Sigmoid colon (tissue), 7 donors: ENCODE data around the gene PHOSPHO2. TPM values are rescaled to one million over a fixed set of nuclear protein-coding genes. Genes with fewer than 3 reads are reported as not detected.
A peak's percentile ranks its signal among the peaks of the same experiment; 100 is the strongest.

ENCODE experiments used
- DNase-seq: peaks from one replicate; pipeline ENCODE4 v3.0.0-alpha.2; 2019
- H3K27ac ChIP-seq, 4 donors: fragments of 200-600 bp; sonication (generic); one replicate each; pipeline ENCODE4 v1.5.1; 2016 to 2019; ENCODE audit warnings: mild to moderate bottlenecking in 1 of 4
- H3K27me3 ChIP-seq, 3 donors: fragments of 200-600 bp; sonication (generic); one replicate each; pipeline ENCODE4 v1.5.1; 2019; ENCODE audit warnings: mild to moderate bottlenecking in 1 of 3
- H3K36me3 ChIP-seq, 4 donors: fragments of 200-600 bp; sonication (generic); one replicate each; pipeline ENCODE4 v1.5.1; 2016 to 2019
- H3K4me1 ChIP-seq, 4 donors: fragments of 200-600 bp; sonication (generic); one replicate each; pipeline ENCODE4 v1.5.1; 2017 to 2019
- H3K4me3 ChIP-seq, 4 donors: fragments of 200-600 bp; sonication (generic); one replicate each; pipeline ENCODE4 v1.5.1; 2017 to 2019; ENCODE audit warnings: mild to moderate bottlenecking in 2 of 4, moderate library complexity in 1 of 4
- H3K9me3 ChIP-seq, 4 donors: fragments of 200-600 bp in 3 of 4; sonication (generic) in 3 of 4; one replicate each; pipeline versions ENCODE4 v1.5.1 to v1.6.1; 2013 to 2019
- CTCF ChIP-seq, 4 experiments: fragments of 450-650 bp in 3 of 4; fragments of 200-600 bp in 1 of 4; IDR thresholded peaks; one replicate each; pipeline ENCODE4 v1.5.1; 2016 to 2019; ENCODE audit warnings: antibody characterized with exemption in 4 of 4, mild to moderate bottlenecking in 3 of 4, moderate library complexity in 2 of 4
- EP300 ChIP-seq, 4 donors: sonication (generic); formaldehyde crosslinking; IDR thresholded peaks; one replicate each; pipeline ENCODE4 v1.6.1; 2017; ENCODE audit warnings: antibody characterized with exemption in 4 of 4
- POLR2A ChIP-seq, 2 donors: fragments of 450-650 bp; IDR thresholded peaks; one replicate each; pipeline ENCODE4 v1.6.1; 2016; ENCODE audit warnings: antibody characterized with exemption in 2 of 2, mild to moderate bottlenecking in 2 of 2, moderate library complexity in 2 of 2
- POLR2AphosphoS5 ChIP-seq, 4 donors: sonication (generic); formaldehyde crosslinking; IDR thresholded peaks; one replicate each; pipeline ENCODE4 v1.6.1; 2017; ENCODE audit warnings: antibody characterized with exemption in 4 of 4
- WGBS, 2 donors: extraction: QIAGEN DNeasy Blood & Tissue Kit; methylation state at CpG; one replicate each; pipeline ENCODE4 v1.1.7; 2013; 5-methylcytosine and 5-hydroxymethylcytosine counted together
- intact Hi-C: fragments of 100-400 bp; cut with DNase I; formaldehyde crosslinking; loops from one replicate; pipeline ENCODE4 v1.15.1; 2023
- polyA plus RNA-seq, 3 donors: library from polyadenylated mRNA; stranded (reverse); fragments of 200-250 nt; gene quantifications; one replicate each; pipeline ENCODE4 v1.2.3, GENCODE V29; 2013
- total RNA-seq, 4 donors: library from RNA; depleted of rRNA; stranded (reverse); fragments of >200 nt; gene quantifications; one replicate each; pipeline ENCODE4 v1.1.0, GENCODE V29; 2016
- donor health status: healthy with polysubstance abuse.
- donor health status: Bipolar disorder and iron deficiency.
- donor health status: healthy.

PHOSPHO2 gene
- total RNA-seq (10 to 100 TPM in 2 of 4 donors, 1 to 10 TPM in 2; 5.8 to 19.9 (median 14.3) TPM), polyA plus RNA-seq (10 to 100 TPM in 1 of 3 donors, 1 to 10 TPM in 2; 3.8 to 15.3 (median 6.6) TPM)

GRCh38 chr2:169694113-169694893 is at the start of gene PHOSPHO2, which contains the start of gene CFAP210:
Gene PHOSPHO2 (plus strand): TSS chr2:169694469. CDS start chr2:169700972, 6,503 bp downstream.
Gene CFAP210 (minus strand): TSS chr2:169694405. CDS start chr2:169694327, 78 bp downstream.
- intact Hi-C loops, result loop anchor here (2.0 kb wide), 1 partner anchor 110 kb away; the partner anchor contains the start of gene PPIG
- peak; percentile 67 to 75 for TF ChIP-seq POLR2A (IDR thresholded peaks at IDR 0.05)
- peak; percentile 91 to 98 (median 92) for TF ChIP-seq POLR2AphosphoS5 (IDR thresholded peaks at IDR 0.05)
- peak in 1 of 4 experiments; percentile 9 for TF ChIP-seq CTCF (IDR thresholded peaks at IDR 0.05)
- TF ChIP-seq EP300 (IDR thresholded peaks at IDR 0.05), result peak in 1 of 4 donors; percentile 32
- no peaks in the 10 kb centered on the region for H3K9me3 ChIP-seq
- H3K4me1 ChIP-seq, result peaks cover 0 to 21% (median 13%) of the 10 kb centered on the region in 4 donors
- peak within 1 kb of the TSS; percentile 81 to 89 (median 84) for H3K4me3 ChIP-seq
- WGBS, 2 donors, result 0% methylated on average over 63 of the region's 63 CpGs
- H3K36me3 ChIP-seq, result peaks cover 0 to 7% (median 0%) of the 10 kb centered on the region in 4 donors
- H3K27me3 ChIP-seq, result no peaks in the 10 kb centered on the region
- H3K27ac ChIP-seq, result peak within 1 kb of the TSS; percentile 87 to 89 (median 88)
- DNase-seq, result peak; percentile 100

- Histone ChIP-seq H3K27ac (no peak overlapping the region), H3K4me3 (no peak overlapping the region), H3K4me1 (no peaks in the 10 kb centered on the region), H3K36me3 (no peaks in the 10 kb centered on the region), H3K27me3 (peaks cover 0 to 3% (median 0%) of the 10 kb centered on the region in 3 donors), H3K9me3 (no peaks in the 10 kb centered on the region)
- TF ChIP-seq CTCF (IDR thresholded peaks at IDR 0.05) (no peak), POLR2AphosphoS5 (IDR thresholded peaks at IDR 0.05) (no peak), POLR2A (IDR thresholded peaks at IDR 0.05) (no peak), EP300 (IDR thresholded peaks at IDR 0.05) (no peak)
- WGBS, 2 donors, result 85 to 93% methylated on average over 2 of the region's 2 CpGs
- DNase-seq, result no peak
- intact Hi-C loops, result no loop called here
These were observed 46.8 kb upstream of the PHOSPHO2 start for GRCh38 chr2:169647496-169647895.

GRCh38 chr2:169649278-169649677 is 45.0 kb upstream of the PHOSPHO2 start:
- Histone ChIP-seq H3K27me3 (peaks cover 0 to 3% (median 0%) of the 10 kb centered on the region in 3 donors), H3K9me3 (no peaks in the 10 kb centered on the region), H3K4me3 (no peak overlapping the region), H3K36me3 (no peaks in the 10 kb centered on the region), H3K4me1 (no peaks in the 10 kb centered on the region), H3K27ac (no peak overlapping the region)
- intact Hi-C loops, result no loop called here
- WGBS, 2 donors, result 46 to 64% methylated on average over 1 of the region's 1 CpG
- TF ChIP-seq EP300 (IDR thresholded peaks at IDR 0.05), result no peak
- no peak for TF ChIP-seq CTCF (IDR thresholded peaks at IDR 0.05)
- no peak for TF ChIP-seq POLR2AphosphoS5 (IDR thresholded peaks at IDR 0.05)
- no peak for TF ChIP-seq POLR2A (IDR thresholded peaks at IDR 0.05)
- DNase-seq, result no peak

- H3K4me1 ChIP-seq, result no peaks in the 10 kb centered on the region
- H3K4me3 ChIP-seq, result no peak overlapping the region
- DNase-seq, result no peak
- H3K9me3 ChIP-seq, result no peaks in the 10 kb centered on the region
- no peaks in the 10 kb centered on the region for H3K36me3 ChIP-seq
- WGBS, 2 donors, result 58 to 84% methylated on average over 3 of the region's 3 CpGs
- H3K27me3 ChIP-seq, result peaks cover 0 to 11% (median 0%) of the 10 kb centered on the region in 3 donors
- intact Hi-C loops, result no loop called here
- no peak overlapping the region for H3K27ac ChIP-seq
- TF ChIP-seq POLR2AphosphoS5 (IDR thresholded peaks at IDR 0.05), result no peak
These were observed 40.6 kb upstream of the PHOSPHO2 start for GRCh38 chr2:169653636-169654035.

- no peak overlapping the region for H3K27ac ChIP-seq
- H3K9me3 ChIP-seq, result no peaks in the 10 kb centered on the region
- intact Hi-C loops, result no loop called here
- H3K4me1 ChIP-seq, result no peaks in the 10 kb centered on the region
- H3K4me3 ChIP-seq, result no peak overlapping the region
- DNase-seq, result no peak
- no peaks in the 10 kb centered on the region for H3K36me3 ChIP-seq
- TF ChIP-seq POLR2A (IDR thresholded peaks at IDR 0.05) (no peak), CTCF (IDR thresholded peaks at IDR 0.05) (no peak), EP300 (IDR thresholded peaks at IDR 0.05) (no peak), POLR2AphosphoS5 (IDR thresholded peaks at IDR 0.05) (no peak)
- 76 to 79% methylated on average over 3 of the region's 3 CpGs for WGBS, 2 donors
- H3K27me3 ChIP-seq, result peaks cover 0 to 11% (median 0%) of the 10 kb centered on the region in 3 donors
These were observed 38.1 kb upstream of the PHOSPHO2 start for GRCh38 chr2:169656164-169656563.
